EL (cell line): ENCODE measurements around the gene CHST3.
"Not testable (repeated sequence)": the region's sequence is repeated elsewhere in the genome, so short reads cannot be mapped to it uniquely, and the experiment has no call there.

Source experiments
- DNase-seq: peaks from one replicate; pipeline ENCODE4 v3.0.0-alpha.2; 2016

CHST3 gene

DNA sequence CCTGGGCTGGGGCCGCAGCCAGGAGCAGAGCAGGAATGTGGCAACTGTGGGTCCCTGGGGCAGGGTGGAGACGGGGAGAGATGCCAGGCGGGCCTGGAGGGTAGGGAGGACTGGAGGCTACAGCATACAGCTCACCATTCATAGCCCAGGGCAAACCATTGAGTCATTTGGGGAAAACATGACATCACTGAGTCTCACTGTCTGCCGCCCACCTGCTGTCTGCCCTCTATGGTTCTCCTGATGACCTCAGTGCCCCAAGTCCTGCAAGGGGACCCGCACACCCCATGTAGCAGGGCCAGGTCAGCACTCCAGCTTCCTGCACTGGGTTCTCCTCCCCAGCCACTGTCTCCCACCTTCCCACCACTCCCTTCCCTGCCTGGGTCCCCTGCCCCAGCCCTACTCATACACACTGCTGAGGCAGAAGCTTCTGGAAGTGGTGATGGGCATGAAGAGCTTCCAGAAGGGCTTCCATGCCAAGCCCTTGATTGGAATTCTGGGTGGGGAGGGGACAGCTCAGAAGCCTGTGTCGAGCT is 10.4 kb downstream of the CHST3 start:
- peak; percentile 93 for DNase-seq

DNA sequence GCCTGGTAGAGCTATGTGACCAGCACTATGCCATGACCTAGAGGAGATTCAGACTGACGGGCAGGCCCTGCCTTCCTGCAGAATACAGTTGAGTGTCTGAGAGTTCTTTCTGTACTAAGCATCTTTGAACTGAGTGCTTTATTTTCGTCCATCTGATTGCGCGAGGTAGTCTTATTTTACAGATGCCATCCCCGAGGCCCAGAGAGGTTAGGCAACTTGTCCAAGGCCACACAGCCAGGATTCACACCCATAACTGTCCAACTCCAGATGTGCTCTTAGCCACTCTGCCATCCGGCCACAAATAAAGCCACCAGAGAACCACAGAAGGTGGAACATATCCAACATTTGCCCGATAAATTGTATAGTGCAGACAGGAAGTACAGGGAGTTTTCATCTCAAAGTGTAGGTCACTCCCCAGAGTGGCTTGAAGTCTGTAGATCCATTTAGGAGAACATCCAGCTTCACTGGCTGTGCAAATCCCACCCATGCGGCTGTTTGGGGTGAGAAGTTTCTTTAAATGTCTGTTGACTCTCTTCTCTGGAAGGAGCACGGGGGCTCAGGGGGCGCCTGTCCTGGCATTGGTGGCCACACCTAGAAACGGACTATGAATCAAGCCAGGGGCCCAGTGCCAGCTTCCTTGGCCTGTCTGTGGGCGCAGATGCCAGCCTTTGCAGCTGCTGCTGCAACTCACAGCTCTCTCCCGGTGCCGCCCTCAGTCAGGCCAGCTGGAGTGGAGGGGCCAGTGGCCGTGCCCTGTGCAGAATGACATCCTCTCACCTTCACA is 11.1 kb downstream of the CHST3 start:
- no peak for DNase-seq

DNA sequence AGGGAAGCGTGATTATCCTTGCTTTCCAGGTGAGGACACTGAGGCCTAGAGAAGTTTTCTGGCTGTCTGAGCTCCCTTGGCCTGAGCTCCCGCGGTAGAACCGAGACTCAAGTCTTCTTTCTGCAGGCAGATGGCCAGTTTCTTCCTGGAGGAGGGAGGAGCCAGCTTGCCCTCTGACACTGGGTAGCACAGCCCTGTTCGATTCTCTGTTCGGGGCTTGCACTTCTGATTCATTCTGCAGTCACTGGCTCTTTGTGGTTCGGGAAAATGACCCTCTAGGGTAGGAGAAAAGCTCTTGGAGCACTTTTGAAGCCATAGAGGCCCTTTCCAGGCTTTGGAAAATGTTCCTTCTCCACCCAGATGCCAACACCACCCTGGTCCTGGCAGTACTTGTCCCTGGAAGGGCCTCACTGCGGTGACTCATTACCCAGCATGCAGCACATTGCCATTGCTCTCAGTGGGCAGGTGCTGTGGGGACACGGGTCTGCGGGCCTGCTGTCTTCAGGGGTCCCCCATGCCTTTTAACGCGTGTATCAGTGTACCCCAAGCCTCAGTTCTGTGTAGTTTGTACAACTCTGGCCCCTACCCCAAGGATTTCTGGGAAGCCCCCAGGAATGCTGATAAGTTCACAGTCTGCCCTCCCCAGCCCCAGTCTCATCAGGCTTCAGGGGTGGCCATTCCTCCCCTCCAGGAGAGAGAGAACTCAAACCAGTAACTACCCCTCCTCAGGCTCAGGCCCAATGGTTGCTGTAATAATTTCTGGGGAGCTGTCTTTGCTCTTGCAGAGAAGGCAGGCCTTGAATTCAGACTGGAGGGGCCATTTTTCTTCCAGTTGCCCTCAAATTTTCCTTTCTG is 11.9 kb downstream of the CHST3 start:
- DNase-seq: peak; percentile 91

DNA sequence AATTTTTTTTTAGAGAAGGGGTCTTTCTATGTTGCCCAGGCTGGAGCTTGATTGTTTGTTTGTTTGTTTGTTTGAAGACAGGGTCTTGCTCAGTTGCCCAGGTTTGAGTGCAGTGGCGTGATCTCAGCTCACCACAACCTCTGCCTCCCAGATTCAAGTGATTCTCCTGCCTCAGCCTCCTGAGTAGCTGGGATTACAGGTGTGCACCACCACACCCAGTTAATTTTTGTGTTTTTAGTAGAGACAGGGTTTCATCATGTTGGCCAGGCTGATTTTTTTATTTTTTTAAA is 13.4 kb downstream of the CHST3 start:
- DNase-seq: not testable (repeated sequence)

DNA sequence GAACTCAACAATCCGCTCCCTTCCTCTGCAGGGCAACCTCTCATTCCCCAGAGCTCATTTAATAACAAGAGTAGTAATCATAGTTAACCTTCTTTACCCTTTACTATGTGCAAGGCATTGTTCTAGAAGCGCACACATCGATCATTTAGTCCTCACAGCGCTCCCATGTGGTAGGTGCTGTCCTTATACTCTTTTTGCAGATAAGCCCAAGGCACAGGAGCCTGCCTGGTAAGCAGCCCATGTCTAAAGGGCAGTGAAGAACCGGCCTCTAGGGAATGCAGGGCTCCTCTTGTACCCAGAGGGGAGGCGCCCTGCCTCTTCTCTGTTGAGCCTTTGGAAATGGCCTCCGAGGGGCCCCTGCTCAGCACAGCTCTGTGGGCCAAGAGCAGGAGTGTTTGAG is 14.3 kb downstream of the CHST3 start:
- DNase-seq: no peak

DNA sequence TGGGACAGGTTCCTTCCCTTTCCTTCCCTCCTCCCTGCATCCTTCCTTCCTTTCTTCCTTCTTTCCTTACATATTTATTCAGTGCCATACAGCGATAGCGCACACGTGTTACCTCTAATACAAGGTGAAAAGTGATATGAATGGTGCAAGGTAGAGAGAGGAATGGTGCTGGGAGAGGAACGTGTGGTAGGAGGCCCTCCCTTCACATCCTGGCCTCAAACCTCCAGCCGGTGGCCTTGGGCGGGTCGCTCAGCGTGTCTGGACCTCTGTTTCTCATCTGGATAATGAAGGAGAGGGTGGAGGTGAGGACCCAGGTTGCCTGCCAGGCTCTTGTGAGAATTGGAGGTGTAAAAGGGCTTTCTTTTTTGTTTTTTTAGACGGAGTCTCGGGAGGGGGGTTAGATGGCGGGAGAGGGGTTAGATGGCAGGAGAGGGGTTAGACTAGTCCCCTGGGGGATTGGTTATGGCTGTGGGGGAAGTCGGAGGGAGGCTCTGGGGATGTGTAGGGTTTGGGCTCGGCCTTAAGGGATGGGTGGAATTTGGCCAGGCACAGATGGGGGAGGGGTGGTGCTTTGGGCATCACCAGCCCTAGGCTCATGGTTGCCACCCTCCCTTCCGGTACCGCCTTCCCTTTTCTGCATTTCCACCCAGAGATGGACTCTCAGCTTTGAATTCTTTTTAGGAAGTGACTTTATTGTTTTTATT is 14.9 kb downstream of the CHST3 start:
- no peak for DNase-seq

DNA sequence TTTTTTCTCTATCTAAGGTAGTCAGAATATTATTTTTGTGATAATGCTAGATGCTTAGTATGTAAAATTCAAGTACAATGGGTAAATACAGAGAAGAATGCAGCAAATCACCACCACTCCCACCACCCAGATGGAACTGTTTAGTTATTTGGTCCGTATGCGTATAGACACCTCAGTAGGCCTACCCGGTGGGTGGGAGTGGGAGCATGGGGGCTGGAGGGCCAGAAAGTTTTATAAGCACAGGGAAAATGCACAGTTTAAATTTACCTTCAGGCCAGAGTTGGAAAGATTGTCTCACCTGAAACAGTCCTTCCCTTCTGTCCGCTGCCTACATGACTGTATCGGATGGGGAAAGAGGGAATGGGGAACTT is 15.5 kb downstream of the CHST3 start:
- no peak for DNase-seq

DNA sequence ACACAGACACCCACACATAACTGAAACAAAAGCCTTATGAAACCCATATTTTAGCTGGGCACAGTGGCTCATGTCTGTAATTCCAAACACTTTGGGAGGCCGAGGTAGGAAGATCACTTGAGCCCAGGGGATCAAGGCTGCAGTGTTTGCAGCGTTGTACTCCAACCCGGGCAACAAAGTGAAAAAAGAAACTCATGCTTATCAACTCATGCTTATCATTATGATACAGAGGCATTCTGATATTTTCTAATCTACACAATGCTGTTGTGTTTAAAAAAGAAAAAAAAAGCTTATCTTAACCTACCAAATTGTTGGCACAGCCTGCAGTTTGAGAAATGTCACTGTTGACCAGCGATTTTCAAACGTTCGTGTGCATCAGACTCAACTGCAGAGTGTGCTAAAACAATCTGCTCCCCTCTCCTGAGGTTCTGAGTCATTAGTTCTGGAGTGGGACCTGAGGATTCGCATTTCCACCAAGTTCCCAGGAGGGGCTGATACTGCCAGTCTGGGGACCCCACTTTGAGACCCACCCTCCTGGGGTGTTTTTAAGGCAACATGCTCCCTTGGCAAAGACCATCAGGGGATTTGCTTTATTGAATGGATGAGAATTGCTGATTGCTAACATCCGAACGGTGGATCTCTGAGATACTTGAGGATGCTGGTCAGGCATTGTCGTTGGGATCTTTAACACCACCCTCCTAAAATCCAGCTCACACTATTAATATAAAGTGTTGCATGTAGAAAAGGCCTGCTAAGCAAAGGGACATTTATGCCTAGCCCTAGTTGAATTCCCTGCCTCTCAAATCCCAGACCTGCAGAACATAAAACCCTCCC is 16.2 kb downstream of the CHST3 start:
- no peak for DNase-seq

DNA sequence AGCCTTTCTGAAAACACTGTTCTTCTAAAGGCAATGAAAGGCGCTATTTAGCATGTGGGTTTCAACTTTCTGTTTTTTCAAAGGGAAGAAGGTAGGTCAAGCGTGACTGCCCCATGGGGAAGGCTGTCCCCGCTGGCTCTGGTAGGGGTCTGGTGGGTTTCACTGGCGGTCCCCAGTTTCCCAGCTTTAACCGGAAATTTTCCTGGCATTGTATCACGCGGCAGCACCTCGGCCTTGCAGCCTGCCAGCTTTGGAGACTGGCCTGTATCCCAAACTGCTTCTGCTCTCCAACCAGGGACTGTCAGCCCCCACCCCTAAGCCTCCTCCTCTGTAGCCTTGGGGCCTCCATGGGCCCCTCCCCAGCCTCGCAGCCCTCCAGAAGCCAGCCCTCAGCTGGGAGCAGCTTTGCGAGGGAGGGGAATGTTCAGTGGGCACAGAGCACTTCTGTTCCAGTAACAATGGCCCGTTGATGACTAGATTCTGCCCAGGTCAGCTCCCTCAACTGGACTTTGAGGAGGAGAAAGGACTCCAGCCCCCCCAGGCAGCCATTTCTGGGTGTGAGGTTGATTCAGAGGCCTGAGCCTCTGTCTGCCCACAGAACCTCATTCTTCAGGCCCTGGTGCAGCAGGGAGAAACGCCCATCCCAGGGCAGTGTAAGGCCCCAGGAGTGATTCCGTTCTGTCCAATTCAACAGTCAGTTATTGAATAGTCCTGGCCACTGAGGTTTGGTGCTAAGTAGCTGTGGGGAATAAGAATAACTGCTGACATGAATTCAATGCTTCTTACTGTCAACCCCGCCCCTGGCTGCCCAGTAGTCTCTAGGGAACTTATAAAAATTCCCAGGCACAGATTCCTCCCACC is 17.1 kb downstream of the CHST3 start:
- peak; percentile 34 for DNase-seq

DNA sequence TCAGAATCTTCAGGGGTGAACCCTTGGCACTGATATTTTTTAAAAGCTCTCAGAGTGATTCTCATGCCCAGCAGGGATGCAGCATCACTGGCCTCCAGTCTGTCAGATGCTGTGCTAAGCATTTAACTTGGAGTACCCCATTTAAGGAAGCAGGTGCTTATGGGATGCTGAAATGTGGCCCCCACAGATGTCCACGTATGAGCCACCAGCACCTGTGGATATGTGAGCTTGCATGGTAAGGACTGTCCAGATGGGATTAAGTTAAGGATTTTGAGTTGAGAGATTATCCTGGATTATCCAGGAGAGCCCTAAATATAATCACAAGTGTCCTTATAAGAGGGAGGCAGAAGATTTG is 17.7 kb downstream of the CHST3 start:
- no peak for DNase-seq

DNA sequence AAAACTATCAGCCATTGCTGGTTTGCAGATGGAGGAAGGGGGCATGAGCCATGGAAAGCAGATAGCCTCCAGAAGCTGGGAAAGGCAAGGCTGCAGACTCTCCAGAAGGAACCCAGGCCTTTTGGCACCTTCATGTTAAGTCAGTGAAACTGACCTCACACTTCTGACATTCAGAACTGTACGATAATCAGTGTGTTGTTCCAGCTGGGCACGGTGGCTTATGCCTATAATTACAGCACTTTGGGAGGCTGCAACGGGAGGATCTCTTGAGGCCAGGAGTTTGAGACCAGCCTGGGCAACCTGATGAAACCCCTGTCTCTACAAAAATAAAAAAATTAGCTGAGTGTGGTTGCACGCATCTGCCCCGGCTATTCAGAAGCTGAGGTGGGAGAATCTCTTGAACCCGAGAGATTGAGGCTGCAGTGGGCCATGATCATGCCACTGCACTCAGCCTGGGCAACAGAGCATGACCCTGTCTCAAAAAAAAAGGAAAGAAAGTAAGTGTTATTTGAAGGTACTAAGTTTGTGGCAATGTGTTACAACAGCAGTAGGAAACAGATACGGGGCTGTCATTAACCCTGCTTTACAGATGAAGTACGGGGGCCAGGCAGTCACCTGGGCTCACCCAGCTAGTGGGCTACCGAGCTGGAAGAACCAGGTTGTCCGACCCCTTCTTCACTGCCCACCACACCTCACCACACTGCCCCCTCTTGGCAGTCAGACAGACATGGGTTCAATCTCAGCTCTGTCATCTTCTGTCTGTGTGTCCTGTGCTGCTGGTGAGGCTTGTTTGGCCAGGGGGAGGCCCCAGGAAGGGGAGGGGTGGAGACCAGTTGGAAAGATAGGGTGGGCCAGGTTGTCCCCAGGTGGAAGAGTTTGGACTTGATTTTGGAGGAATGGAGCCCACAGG is 18.3 kb downstream of the CHST3 start:
- no peak for DNase-seq

DNA sequence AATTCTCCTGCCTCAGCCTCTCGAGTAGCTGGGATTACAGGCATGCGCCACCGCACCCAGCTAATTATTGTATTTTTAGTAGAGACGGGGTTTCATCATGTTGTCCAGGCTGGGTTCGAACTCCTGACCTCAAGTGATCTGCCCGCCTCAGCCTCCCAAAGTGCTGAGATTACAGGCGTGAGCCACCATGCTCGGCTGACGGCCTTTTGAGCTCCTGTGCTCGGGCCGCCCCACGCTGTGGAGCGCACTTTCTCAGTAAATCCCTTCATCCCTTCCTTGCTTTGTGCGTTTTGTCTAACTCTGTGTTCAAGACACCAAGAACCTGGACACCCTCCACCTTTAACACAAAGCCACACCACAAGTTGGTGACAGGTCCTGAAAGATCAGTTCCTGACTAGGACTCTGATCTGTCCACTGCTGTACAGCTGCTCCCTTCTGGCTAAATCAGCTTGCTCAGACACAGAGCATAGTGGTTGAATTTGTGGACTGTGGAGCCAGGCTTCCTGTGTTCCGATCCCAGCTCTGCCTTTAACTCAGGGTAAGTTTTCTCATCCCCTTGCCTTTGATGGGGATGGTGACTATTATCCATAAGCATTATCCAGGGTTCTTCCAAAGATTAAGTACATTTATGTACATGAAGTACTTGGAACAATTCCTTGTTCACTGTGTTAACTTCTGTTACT is 20.1 kb downstream of the CHST3 start:
- DNase-seq: no peak

DNA sequence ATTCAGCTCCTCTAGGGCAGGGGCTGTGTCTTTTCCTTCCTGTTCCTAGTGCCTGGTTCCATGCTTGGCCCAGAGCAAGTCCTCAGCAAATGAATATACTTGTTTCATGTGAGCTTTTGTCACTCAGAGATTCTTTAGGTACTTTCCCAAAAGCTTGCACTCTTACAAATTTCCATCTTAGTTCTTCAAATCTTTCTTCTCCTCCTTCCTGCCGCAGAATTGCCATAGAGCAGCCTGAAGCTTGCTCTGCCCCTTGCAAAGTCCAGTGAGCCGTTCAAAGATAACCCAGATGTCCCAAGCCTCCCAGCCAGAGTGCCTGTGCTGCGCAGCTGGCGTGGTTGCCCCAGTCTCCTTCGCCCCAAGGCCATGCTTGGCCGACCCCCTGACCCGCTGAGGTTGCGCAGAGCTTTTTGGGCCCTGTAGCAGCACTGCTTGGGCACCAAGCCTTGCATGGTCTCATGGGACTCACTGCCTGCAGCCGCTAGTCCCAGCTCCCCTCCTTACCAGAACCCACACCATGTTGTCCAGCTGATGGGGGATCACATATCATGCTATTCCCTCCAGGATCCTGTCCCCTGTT is 20.7 kb downstream of the CHST3 start:
- DNase-seq: no peak

DNA sequence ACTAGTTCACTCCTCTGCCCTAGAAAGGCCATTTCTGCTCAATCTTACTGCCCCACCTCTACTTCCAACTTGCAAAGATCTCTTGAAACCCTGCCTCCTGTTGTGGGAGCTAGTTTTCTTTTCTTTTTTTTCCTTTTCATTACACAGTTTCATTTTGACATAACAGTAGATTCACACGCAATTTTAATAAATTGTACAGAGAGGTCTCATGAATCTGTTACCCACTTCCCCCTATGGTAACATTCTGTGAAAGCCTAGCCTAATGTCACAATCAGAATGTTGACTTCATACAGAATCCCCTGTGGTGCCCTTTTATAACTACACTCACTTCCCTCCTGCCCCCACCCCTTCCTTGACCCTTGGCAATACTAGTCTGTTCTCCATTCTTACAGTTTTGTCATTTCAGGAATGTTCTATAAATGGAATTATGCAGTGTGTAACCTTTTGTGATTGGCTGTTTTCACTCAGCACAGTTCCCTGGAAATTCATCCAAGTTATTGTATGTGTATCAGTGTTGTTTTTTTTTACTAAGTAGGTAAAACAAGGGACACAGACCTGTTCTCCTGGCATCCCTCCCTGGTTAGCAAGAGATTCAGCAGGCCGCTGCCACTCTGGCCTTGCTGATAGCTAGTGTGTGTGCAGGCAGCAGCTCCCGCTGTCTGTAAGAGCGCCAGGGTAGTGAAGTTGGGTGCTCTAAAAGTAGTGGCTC is 21.5 kb downstream of the CHST3 start:
- DNase-seq: peak; percentile 56

DNA sequence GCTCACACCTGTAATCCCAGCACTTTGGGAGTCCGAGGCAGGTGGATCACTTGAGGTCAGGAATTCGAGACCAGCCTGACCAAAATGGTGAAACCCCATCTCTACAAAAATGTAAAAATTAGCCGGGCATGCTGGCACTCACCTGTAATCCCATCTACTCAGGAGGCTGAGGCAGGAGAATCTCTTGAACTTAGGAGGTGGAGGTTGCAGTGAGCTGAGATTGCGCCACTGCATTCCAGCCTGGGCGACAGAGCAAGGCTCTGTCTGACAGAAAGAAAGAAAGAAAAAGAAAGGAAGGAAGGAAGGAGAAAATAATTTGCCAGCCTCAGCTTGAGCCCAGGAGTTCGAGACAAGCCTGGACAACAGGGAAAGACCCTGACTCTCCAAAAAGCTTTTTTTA is 24.7 kb downstream of the CHST3 start:
- not testable (repeated sequence) for DNase-seq

DNA sequence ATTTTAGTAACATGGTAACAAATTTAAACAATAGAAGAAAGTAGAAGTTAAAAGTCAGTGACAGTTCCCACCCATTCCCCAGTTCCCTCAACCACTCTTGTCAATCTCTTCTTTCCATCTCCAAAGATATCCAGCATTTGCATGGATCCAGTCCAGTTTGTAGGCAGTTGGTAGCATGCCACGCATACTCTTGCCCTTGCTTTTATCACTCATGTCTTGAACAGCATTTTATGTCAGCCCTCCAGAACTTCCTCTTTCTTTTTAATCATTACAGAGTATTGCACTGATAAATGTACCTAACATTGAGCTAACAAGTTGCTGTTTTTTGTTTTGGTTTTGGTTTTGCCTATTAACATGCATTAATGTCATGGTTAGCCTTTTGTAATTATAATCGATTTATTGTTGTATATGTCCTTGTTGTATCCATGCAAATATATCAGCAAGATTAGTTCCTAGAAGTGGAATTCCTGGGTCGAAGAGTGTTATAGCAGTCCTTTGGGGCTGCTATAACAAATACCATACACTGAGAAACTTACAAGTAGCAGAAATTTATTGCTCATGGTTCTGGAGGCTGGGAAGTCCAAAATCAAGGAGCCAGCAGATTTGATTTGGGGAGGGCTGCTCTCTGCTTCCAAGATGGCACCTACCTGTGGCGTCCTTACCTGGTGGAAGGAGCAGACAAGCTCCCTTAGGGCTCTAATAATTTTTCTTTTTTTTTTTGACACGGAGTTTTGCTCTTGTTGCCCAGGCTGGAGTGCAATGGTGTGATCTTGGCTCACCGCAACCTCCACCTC is 25.7 kb downstream of the CHST3 start:
- no peak for DNase-seq

DNA sequence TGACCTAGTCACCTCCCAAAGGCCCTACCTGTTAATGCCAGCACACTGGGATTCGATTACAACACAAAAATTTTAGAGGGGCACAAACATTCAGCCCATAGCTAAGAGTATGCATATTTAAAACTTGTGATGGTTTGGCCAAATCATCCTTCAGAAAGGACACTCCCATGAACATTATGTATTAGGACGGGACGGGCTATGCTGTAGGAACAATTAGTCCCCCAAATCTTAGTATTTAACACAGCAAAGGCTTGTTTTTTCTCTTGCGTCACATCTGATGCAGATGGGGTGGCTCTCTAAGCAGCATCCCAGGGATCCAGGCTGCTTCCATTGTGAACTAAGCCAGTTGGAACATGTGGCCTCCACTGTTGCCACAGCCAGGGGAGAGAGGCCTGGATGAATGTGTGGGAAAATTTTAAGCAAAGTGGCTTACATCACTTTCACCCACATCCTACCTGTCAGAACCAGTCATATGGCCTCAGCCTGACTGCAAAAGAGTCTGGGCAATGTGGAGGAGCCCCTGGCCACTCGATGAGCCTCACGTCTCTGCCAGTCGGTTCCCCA is 26.6 kb downstream of the CHST3 start:
- DNase-seq: no peak

DNA sequence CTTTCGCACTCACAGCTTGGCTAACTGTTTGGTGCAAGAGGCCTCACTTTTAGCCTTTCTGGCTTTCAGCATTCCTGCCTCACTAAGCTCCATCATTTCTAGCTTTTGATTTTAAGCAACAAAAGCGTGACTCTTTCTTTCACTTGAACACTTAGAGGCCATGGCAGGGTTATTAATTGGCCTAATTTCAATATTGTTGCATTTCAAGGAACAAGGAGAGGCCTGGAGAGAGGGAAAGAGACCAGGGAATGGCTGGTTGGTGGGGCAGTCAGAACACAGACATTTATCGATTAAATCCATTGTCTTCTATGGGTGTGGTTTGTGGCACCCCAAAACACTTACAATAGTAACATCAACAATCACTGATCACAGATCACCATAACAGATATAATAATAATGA is 31.3 kb downstream of the CHST3 start:
- no peak for DNase-seq
